Spleen (tissue), 7 donors: ENCODE results near the gene FMNL3.
A peak's percentile ranks its signal among the peaks of the same experiment; 100 is the strongest.

Experiments
- POLR2A ChIP-seq, 3 donors: fragments of 450-650 bp; IDR thresholded peaks; one replicate each; pipeline ENCODE4 v1.5.1; 2017; ENCODE audit warnings: antibody characterized with exemption in 3 of 3, mild to moderate bottlenecking in 1 of 3
- POLR2AphosphoS5 ChIP-seq, 3 donors: sonication (generic); formaldehyde crosslinking; IDR thresholded peaks; one replicate each; pipeline ENCODE4 v1.5.1; 2017; ENCODE audit warnings: antibody characterized with exemption in 3 of 3
- TF ChIP-seq, protein P1 (sequence below), 11 experiments: fragments of 200-600 bp in 7 of 11; fragments of 450-650 bp in 4 of 11; sonication (generic) in 4 of 11; IDR thresholded peaks in 8 of 11; conservative IDR thresholded peaks in 3 of 11; 1 replicate in 7 of 11; 2 replicates in 4 of 11; pipeline versions ENCODE4 v1.4.0 to v1.8.0; 2016 to 2021; ENCODE audit warnings: antibody characterized with exemption in 11 of 11, inconsistent platforms in 4 of 11, mild to moderate bottlenecking in 1 of 11
- donor health status: DM: no; HTN: no; CAD: no; lungs with moderate emphysema.
- donor health status: DM: no; HTN: no; CAD: no.
- donor health status: DM: no; HTN: no; CAD: no.

DNA sequence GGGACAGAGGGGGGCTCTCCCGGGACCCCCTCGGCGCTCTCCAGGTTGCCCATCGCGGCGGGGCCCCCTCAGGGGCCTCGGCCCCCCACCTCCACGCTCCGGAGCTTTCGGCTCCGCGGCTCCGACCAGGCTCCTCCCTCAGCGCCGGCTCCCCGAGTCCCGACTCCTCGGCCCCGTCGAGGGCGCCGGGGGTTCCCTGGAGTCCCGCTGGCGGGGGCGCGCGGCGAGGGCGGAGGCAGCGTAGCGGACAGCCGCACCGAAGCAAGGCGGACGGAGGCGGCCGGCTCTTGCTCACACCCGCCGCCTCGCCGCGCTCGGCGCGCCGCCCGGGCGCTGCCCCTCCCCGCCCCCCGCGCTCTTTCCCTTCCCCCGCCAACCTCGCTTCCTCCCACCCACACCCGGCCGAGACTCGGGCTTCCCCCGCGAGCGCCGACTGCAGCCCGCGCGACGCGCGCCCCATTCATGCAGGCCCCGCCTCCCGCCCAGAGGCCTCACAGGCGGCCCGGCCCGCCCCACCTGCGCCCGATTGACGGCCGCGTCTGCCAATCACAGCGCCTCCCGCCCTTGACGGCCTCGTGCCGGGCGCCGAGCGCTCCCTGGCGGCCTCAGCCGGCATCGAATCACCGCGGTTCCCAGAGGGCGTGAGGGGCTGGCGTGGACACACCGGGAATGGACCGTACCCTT, at the start of gene FMNL3:
- TF ChIP-seq, protein P1, sequence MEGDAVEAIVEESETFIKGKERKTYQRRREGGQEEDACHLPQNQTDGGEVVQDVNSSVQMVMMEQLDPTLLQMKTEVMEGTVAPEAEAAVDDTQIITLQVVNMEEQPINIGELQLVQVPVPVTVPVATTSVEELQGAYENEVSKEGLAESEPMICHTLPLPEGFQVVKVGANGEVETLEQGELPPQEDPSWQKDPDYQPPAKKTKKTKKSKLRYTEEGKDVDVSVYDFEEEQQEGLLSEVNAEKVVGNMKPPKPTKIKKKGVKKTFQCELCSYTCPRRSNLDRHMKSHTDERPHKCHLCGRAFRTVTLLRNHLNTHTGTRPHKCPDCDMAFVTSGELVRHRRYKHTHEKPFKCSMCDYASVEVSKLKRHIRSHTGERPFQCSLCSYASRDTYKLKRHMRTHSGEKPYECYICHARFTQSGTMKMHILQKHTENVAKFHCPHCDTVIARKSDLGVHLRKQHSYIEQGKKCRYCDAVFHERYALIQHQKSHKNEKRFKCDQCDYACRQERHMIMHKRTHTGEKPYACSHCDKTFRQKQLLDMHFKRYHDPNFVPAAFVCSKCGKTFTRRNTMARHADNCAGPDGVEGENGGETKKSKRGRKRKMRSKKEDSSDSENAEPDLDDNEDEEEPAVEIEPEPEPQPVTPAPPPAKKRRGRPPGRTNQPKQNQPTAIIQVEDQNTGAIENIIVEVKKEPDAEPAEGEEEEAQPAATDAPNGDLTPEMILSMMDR (IDR thresholded peaks at IDR 0.05 in 8 of 11, conservative IDR thresholded peaks at IDR 0.05 in 3 of 11) = peak; percentile 95 to 100 (median 98)
- TF ChIP-seq POLR2A (IDR thresholded peaks at IDR 0.05) = peak in 2 of 3 donors; percentile 26 to 46
- TF ChIP-seq POLR2AphosphoS5 (IDR thresholded peaks at IDR 0.05) = peak; percentile 66 to 86 (median 82)
